Neural cell (in vitro differentiated cells): Measurements from ENCODE around the gene COLEC11. TPM values are rescaled to one million over a fixed set of nuclear protein-coding genes. Genes with fewer than 3 reads are reported as not detected.

Experiments
- H2AFZ ChIP-seq: fragments of 200-600, 300-800 bp; sonication (generic), shearing (Covaris generic); 2 replicates; pipeline ENCODE4 v1.6.0; 2014; ENCODE audit warnings: low read depth, mild to moderate bottlenecking, antibody characterized with exemption, low read length, moderate library complexity
- H3F3A ChIP-seq: fragments of 200-600 bp; shearing (Covaris generic); 2 replicates; pipeline ENCODE4 v1.6.1; 2016; ENCODE audit warnings: mild to moderate bottlenecking, moderate library complexity, mixed read lengths, antibody characterized with exemption, low read length; ENCODE audit not compliant: insufficient read depth, poor library complexity, severe bottlenecking
- H3K27ac ChIP-seq: fragments of 200-600, 300-800 bp; sonication (generic), shearing (Covaris generic); 2 replicates; pipeline ENCODE4 v1.5.1; 2014; ENCODE audit warnings: mild to moderate bottlenecking, low read length, moderate library complexity
- H3K27me3 ChIP-seq: fragments of 300-800, 200-600 bp; sonication (generic), shearing (Covaris generic); 2 replicates; pipeline ENCODE4 v1.6.0; 2014; ENCODE audit warnings: mild to moderate bottlenecking, low read depth, low read length, moderate library complexity; ENCODE audit not compliant: insufficient read depth
- H3K36me3 ChIP-seq: fragments of 300-800, 200-600 bp; sonication (generic), shearing (Covaris generic); 2 replicates; pipeline ENCODE4 v1.5.1; 2014; ENCODE audit warnings: mild to moderate bottlenecking, antibody characterized with exemption, low read length, moderate library complexity; ENCODE audit not compliant: insufficient read depth
- H3K4me2 ChIP-seq: fragments of 300-800, 200-600 bp; sonication (generic), shearing (Covaris generic); 2 replicates; pipeline ENCODE4 v1.6.0; 2014; ENCODE audit warnings: mild to moderate bottlenecking, low read length
- H3K4me3 ChIP-seq: fragments of 300-800, 200-600 bp; sonication (generic), shearing (Covaris generic); 2 replicates; pipeline ENCODE4 v1.5.1; 2014; ENCODE audit warnings: mild to moderate bottlenecking, low read length, moderate library complexity
- H3K79me2 ChIP-seq: fragments of 200-600 bp; shearing (Covaris generic); replicated peaks from 2 replicates; pipeline ENCODE4 v1.6.0; 2014; ENCODE audit warnings: mild to moderate bottlenecking, low read length, moderate library complexity; ENCODE audit not compliant: insufficient read depth
- H3K9ac ChIP-seq: fragments of 300-800, 200-600 bp; sonication (generic), shearing (Covaris generic); 2 replicates; pipeline ENCODE4 v1.6.1; 2016; ENCODE audit warnings: mild to moderate bottlenecking, low read length, mixed read lengths
- H3K9me2 ChIP-seq: fragments of 200-600 bp; shearing (Covaris generic); 2 replicates; pipeline ENCODE4 v1.6.1; 2016; ENCODE audit warnings: mild to moderate bottlenecking, low read length, mixed read lengths; ENCODE audit not compliant: insufficient read depth
- H3K9me3 ChIP-seq: fragments of 200-600, 300-800 bp; sonication (generic), shearing (Covaris generic); 2 replicates; pipeline ENCODE4 v1.6.1; 2016; ENCODE audit warnings: mild to moderate bottlenecking, mixed run types, low read length, moderate library complexity, mixed read lengths
- H4K20me1 ChIP-seq: fragments of 200-600 bp; shearing (Covaris generic); 2 replicates; pipeline ENCODE4 v1.6.1; 2016; ENCODE audit warnings: mild to moderate bottlenecking, mixed run types; ENCODE audit not compliant: insufficient read depth
- CTCF ChIP-seq: fragments of 450-650 bp; IDR thresholded peaks from 2 replicates; pipeline ENCODE4 v1.5.1; 2014; ENCODE audit warnings: antibody characterized with exemption, mild to moderate bottlenecking, moderate library complexity; ENCODE audit not compliant: poor library complexity, severe bottlenecking
- EP300 ChIP-seq: fragments of 450-650 bp; conservative IDR thresholded peaks from 2 replicates; pipeline ENCODE4 v1.6.1; 2014; ENCODE audit warnings: antibody characterized with exemption, mild to moderate bottlenecking, moderate library complexity; ENCODE audit not compliant: poor library complexity, severe bottlenecking
- EZH2 ChIP-seq: fragments of 200-600, 300-800 bp; shearing (Covaris generic), sonication (generic); IDR thresholded peaks from 2 replicates; pipeline ENCODE4 v1.6.1; 2014; ENCODE audit warnings: antibody characterized with exemption, low read length, borderline replicate concordance, mild to moderate bottlenecking; ENCODE audit not compliant: insufficient read depth, poor library complexity, severe bottlenecking
- MXI1 ChIP-seq: fragments of 450-650 bp; conservative IDR thresholded peaks from 2 replicates; pipeline ENCODE4 v1.6.1; 2014; ENCODE audit warnings: antibody characterized with exemption, mild to moderate bottlenecking; ENCODE audit not compliant: poor library complexity, severe bottlenecking
- POLR2AphosphoS5 ChIP-seq: IDR thresholded peaks from 2 replicates; pipeline ENCODE4 v1.6.1; 2012
- RAD21 ChIP-seq: fragments of 450-650 bp; conservative IDR thresholded peaks from 2 replicates; pipeline ENCODE4 v1.6.1; 2014; ENCODE audit warnings: antibody characterized with exemption, mild to moderate bottlenecking, moderate library complexity
- SMC3 ChIP-seq: fragments of 450-650 bp; conservative IDR thresholded peaks from 2 replicates; pipeline ENCODE4 v1.6.1; 2014; ENCODE audit warnings: antibody characterized with exemption, mild to moderate bottlenecking, moderate library complexity; ENCODE audit not compliant: poor library complexity
- TAF1 ChIP-seq: IDR thresholded peaks from 2 replicates; pipeline ENCODE4 v1.6.1; 2012; ENCODE audit warnings: low read depth
- polyA plus RNA-seq: library from polyadenylated mRNA; depleted of rRNA; stranded (reverse); fragments of >200 nt; gene quantifications from 2 replicates; pipeline ENCODE4 v1.2.3, GENCODE V29; 2014
- TF ChIP-seq, protein P1 (sequence below): IDR thresholded peaks from 2 replicates; pipeline ENCODE4 v1.6.1; 2012; ENCODE audit warnings: borderline replicate concordance

COLEC11 gene
- polyA plus RNA-seq, 1 donor from 2014 or later = 4.0 TPM

DNA sequence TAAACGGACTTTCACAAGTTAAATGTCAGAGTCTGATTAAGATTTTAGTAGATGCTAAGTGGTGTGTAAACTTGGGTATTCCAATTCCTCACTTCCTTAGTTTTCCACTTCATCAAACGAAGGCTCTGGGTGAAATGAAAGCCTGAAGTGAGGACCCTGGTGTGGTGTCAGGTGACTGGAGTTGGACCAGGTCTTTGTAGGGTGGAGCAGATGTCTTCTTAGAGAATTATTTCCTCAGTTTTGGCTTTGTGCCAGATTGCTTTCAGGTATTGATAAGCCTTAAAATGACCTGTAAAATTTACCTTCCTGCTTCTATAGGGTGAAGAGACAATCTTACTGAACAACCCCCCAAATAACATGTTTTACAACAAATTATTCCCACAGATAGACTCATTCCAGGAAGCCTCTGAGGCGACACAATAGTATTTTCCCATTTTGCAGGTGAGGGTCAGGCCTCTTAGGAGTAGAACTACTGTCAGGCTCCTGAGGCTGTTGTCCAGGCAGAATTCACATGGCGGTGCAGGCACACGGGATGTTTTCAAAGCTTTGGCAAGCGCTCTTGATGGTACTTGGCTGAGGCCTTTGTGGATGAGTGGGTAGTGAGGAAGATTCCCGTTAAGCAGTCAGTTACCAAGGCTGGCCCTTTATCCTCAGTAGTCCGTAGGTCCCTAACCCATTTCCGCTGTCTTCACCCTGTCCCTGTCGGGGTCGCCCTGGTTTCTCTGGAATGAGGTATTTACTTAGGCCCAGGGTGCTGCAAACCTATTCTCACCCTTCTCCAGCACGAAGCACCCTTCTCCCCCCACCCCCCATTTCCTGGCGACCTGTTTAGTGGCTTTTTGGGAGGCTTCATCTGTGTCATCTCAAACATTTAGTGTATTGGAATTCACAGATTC is 13.3 kb upstream of the COLEC11 start:
- no peaks in the 10 kb centered on the region for H3K27me3 ChIP-seq
- no peak overlapping the region for H3K9ac ChIP-seq
- H3K4me3 ChIP-seq = no peak overlapping the region
- H3K79me2 ChIP-seq = peaks cover 28% of the 10 kb centered on the region
- H3K27ac ChIP-seq = no peak overlapping the region
- H4K20me1 ChIP-seq = no peaks in the 10 kb centered on the region
- H3K9me3 ChIP-seq = no peaks in the 10 kb centered on the region
- H3K36me3 ChIP-seq = no peaks in the 10 kb centered on the region
- no peaks in the 10 kb centered on the region for H3K9me2 ChIP-seq
- H3K4me2 ChIP-seq = no peak overlapping the region
- TF ChIP-seq SMC3 = no peak
- TF ChIP-seq EZH2 = no peak
- TF ChIP-seq MXI1 = no peak
- TF ChIP-seq RAD21 = no peak
- no peak for TF ChIP-seq CTCF
- no peak overlapping the region for H2AFZ ChIP-seq
- H3F3A ChIP-seq = no peaks in the 10 kb centered on the region

DNA sequence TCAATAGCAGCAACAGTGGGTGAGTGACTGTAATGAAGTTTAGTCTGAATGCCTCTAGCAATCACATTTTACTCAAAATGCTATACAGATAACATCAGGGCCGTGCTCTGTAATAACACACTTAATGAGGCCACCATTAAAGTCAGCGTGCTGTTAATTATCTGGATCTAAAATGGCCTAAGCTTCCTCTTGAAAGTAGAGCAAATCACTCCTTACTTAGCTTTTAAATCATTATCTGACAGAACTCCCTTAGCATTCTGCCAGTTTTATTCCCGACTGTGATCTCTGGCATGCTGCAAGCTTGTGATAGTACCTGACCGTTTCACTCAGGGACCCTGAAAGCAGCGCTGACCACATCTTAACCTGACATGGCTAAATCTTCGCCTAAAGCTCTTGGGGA is 10.8 kb upstream of the COLEC11 start:
- Histone ChIP-seq H3K9me3 (no peaks in the 10 kb centered on the region), H3K9ac (no peak overlapping the region), H4K20me1 (no peaks in the 10 kb centered on the region), H3F3A (no peaks in the 10 kb centered on the region), H3K36me3 (no peaks in the 10 kb centered on the region), H3K27ac (no peak overlapping the region), H3K79me2 (peaks cover 5% of the 10 kb centered on the region), H3K9me2 (no peaks in the 10 kb centered on the region), H2AFZ (no peak overlapping the region), H3K4me2 (no peak overlapping the region), H3K4me3 (no peak overlapping the region), H3K27me3 (no peaks in the 10 kb centered on the region)
- TF ChIP-seq CTCF (no peak), MXI1 (no peak), SMC3 (no peak), EZH2 (no peak), RAD21 (no peak), EP300 (no peak), POLR2AphosphoS5 (no peak), TAF1 (no peak)
- TF ChIP-seq, protein P1, sequence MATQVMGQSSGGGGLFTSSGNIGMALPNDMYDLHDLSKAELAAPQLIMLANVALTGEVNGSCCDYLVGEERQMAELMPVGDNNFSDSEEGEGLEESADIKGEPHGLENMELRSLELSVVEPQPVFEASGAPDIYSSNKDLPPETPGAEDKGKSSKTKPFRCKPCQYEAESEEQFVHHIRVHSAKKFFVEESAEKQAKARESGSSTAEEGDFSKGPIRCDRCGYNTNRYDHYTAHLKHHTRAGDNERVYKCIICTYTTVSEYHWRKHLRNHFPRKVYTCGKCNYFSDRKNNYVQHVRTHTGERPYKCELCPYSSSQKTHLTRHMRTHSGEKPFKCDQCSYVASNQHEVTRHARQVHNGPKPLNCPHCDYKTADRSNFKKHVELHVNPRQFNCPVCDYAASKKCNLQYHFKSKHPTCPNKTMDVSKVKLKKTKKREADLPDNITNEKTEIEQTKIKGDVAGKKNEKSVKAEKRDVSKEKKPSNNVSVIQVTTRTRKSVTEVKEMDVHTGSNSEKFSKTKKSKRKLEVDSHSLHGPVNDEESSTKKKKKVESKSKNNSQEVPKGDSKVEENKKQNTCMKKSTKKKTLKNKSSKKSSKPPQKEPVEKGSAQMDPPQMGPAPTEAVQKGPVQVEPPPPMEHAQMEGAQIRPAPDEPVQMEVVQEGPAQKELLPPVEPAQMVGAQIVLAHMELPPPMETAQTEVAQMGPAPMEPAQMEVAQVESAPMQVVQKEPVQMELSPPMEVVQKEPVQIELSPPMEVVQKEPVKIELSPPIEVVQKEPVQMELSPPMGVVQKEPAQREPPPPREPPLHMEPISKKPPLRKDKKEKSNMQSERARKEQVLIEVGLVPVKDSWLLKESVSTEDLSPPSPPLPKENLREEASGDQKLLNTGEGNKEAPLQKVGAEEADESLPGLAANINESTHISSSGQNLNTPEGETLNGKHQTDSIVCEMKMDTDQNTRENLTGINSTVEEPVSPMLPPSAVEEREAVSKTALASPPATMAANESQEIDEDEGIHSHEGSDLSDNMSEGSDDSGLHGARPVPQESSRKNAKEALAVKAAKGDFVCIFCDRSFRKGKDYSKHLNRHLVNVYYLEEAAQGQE = no peak
